HG02973 (cell line): Measurements from ENCODE around the gene MYO1D.
"Not testable (repeated sequence)": the region's sequence is repeated elsewhere in the genome, so short reads cannot be mapped to it uniquely, and the experiment has no call there.

Experiments used
- ATAC-seq: cut with Tn5 transposase; IDR thresholded peaks from one replicate; pipeline ENCODE4 v1.9.1; 2021; ENCODE audit warnings: moderate library complexity; ENCODE audit not compliant: unreplicated experiment

Gene MYO1D

DNA sequence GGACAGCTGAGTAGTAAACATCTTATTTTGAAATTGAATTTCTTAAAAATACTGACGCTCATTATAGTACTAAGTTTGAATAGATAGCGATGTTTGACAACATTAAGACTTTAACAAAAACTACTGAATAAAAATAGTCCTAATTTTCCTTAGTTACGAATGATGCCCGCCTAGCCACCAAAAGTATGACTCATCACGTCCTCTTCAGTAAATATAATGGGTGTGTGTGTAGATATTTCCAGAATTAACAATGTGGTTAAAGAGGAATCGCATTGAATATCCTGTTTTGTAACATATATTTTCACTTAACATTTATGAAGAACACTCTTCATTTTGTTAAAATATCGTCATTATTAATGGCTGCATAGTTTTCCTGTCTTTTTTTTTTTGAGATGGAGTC is 187.6 kb downstream of the MYO1D start:
- no peak for ATAC-seq

DNA sequence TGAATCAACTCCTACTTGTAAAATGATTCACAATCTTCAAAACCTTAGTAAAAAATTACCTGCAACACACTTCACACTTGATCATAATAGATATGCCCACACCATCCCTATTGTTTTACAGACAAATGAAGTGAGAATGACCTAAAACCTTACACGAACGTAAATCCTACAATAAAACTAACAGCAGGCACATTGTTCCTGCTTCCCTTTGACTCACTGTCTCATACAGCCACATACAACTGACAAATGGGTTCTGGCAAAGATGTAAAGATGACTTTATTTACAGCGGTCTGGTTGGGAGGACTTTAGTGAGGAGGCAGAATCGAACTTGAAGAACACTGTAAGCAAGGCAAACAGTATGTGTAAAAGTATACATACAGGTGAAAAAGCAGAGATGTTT is 188.7 kb downstream of the MYO1D start:
- ATAC-seq, result no peak

DNA sequence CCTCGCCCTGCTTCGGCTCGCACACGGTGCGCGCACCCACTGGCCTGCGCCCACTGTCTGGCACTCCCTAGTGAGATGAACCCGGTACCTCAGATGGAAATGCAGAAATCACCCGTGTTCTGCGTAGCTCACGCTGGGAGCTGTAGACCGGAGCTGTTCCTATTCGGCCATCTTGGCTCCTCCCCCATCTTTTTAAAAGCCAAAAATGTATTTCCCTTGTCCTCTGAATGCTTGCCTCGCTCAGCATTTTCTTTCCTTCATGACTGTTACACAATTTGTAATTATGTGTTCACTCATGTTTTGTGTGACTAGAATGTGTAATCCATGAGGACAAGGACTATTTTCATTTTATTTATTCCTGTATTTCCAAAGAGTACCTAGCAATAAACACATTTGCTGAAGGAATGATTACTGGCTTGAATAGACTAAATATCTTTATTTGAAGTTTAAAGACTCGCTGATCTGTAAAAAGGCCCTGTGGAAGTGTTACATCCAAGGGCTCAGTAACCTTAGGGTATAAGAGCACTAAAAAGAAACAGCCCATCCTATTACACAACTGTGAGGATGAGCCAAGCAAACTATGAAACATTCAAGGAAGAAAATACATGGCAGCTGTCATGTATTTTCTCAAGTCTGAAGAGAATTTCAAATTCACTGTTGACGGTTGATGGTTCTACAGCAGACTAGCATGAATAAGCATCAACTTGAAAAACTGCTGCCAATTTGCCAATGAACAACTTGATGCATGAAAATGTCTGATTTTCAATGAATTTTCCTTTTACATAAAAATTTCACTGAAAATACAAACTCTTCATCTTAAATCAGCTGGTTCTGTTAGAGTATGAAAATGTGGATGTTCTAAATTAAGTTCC is 192.6 kb downstream of the MYO1D start:
- ATAC-seq, result no peak

DNA sequence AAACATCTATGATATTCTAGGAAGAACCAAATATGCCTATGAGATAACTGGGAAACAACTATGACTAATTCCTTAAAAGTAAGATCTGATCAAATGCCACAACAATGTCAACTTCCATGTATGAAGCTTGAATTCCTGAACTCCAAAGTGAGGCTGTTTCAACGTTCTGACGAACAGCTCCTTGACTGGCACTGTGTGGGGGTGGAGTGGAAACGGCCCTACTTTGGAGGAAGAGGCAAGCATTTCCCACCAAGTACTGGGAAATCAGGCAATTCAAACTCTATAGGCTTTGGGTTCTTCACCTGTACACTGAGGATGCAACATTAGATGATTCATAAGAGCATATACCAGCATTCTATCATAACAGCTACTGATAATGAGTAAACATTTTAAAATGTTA is 203.0 kb downstream of the MYO1D start:
- no peak for ATAC-seq

DNA sequence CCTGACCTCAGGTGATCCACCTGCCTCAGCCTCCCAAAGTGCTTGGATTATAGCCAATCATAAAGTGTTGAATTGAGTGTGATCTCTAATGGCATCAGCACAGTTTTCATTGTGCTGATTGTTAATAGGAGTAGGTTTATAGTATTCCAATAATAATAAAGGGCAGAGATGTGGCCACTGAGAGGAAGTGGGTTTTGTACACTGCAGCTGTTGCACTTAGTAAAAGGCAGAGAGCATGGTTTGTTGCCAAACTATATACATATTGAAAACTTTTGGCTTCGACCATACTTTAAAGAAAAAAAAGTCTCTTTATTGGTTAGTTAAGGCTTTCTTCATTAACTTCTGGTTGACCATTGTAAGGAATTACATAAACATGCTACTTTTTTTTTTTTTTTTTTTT is 204.2 kb downstream of the MYO1D start:
- ATAC-seq, result no peak

DNA sequence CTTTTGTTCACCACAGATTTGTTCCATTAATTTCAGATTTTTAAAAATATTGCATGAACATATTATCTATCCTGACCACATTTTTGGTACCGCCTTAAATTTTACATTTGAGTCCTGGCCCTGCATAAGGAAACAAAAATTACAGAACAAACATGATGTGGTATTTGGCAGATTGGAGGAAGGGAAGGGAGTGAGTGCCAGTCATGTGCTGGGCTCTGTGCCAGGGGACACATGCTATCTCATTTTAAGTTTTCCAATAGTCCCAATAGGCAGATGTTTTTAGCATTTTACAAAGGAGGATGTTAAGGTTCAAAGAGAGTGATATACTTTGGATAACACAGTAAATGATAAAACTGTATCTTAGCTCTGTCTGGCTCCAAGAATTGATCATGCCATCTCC is 205.0 kb downstream of the MYO1D start:
- no peak for ATAC-seq

DNA sequence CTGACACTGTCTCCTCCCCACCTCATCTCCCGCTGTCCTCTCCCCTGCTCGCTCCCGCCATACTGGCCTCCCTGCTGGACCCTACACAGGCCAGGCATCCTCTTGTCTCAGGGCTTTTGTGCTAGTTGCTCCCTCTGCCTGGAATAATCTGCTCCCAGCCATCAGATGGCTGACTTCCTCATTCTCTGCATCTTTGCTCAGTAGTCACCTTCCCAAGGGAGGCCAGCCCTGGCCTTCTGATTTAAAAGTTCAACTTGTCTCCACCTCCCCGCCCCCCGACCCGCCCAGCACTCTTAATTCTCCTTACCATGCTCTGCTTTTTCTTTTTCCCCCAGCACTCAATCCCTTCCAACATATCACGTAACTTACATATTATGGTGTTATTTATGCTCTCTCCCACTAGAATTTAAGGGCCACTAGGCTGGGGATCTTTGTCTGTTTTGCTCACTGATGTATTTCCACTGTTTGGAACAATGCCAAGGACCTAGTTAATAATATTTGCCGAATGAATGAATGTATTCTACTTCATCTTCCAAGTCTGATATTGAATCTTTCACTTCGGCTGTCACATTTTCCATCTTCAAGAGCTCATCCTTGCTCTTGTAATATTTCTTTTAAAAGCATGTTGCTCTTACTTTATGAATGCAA is 211.9 kb downstream of the MYO1D start:
- ATAC-seq, result no peak

DNA sequence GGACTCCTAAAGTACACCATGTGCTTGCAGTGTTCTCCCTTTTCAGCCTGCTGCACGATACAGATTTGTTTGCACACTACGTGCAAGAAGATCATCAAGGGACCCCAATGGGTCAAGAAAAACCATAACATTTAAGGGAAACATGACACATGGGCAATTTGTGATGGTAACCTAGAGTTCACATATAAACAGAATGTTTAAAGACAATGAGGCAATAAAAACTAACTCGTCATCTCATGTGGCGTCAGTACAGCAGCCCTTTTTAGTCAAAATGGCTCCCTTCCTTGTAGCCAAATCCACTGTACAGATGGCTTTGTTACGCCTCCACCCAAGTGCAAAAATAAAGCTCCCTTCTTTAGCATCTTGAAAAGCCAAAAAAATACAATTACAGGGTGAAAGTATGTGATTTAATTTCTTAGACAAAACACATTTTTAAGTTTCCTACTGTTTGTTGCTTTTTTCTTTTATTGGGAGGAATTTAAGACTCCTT is 216.4 kb downstream of the MYO1D start:
- no peak for ATAC-seq

DNA sequence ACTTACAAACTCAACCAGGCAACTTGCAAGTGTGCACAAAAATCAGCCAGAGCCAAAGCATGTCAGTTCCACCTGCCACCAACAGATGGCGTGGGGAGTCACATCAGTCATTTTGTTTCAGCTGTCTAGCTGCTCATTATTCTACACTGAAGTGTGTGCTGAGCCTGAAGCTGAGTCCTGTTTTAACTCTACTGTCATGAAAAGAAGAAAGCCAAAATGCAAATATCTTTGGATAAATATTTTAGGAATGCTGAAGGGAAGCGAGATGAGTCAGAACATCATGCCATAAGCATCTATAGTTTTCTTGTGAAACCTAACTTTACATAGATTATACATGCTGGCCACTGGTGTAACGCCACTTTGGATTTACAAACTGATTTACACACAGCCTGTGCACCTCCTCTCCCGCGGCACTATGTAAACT is 217.5 kb downstream of the MYO1D start:
- no peak for ATAC-seq

DNA sequence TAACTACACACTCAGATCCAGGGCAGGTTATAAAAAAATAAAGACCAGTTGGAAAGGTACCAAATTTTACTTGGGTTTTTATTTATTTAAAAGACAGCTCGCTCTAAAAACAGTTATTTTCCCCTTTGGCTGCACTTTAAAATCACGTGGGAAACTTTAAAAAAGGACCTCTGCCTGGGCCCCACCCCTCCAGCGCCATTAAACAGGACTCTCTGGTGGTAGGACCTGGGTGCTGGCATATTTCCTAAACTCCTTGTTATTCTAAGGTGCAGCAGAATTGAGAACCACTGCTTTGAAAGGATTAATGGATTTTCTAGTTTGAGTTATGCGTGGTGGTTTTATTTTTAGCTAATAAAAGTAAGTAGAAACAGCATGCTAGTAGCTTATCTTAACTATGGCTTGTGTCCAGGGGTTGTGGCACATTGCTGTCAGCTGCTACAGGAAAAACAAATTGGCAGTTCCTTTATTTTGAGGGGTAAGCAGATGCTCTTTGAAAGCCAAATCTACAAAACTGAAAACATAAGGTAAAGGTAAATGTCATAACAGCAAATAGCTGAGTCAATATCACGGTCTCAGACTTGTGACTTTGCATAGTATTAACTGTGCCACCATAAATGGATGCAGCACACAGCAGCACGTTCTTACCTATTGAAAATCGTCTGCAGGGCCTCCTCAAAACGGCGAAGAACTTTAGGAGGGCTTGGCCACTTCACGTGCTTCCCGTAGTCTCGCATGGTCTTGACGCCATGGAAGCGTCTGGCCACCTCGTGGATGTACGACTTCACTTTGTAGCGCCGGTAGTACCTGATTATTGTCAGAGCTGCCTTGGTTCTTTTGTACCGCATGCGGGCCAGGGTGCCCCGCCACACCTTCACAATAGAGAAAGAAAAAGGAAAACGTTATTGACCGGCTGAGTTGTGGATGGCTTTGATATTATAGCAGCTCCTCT is 218.2 kb downstream of the MYO1D start:
- no peak for ATAC-seq

DNA sequence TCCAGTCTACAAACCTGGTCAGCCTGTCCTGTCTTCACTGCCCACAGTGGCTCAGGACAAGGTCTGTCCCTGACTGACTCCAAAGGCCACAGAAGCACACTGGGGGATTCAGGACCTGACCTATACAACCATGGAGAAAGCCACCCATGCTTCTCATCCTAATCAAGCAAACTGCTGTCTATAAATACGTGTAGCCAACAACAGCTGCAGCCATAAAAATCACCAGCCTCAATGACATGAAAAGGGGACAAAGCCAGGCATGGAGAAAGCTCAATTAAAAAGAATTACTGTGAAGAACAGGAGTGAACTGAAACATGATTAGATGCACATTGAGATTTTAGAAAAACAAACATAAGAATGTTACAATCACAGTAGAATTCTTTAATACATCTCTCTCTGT is 220.0 kb downstream of the MYO1D start:
- no peak for ATAC-seq

DNA sequence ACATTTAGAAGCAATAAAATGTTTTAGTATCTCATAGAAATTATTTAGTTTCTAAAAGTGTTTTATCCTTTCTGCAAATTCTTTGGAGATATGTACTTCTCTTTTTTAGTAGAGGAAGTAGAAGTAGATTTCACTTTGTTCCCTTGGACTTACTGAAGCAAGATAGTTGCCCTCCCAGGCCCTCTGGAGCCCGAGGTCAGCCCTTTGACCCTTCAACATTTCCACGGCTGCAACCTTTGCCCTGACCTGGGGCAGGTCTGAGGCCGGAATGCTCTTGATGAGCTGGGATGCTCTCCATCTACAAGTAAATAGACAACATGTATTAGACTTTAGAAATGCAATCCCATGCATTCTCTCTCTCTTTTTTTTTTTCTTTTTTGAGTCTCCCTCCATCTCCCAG is 222.6 kb downstream of the MYO1D start:
- ATAC-seq, result no peak

DNA sequence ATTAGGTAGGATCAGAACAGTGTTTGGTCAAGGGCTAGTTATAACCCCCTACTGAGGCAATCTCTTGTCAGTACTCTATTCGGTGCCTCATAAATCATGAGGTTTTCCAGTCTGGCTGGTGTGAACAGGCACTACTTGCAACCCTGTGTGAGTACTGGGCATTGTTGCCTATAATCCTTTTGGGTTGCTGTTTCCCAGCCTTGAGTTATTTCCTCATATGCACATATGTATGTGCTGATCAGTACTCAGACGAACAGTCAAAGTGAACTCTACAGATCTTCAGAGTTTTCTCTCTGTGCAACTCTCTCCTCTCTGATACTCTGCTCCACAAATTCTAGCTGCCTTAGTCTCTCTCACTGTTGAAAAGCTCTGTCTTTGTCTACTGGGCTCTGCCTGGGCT is 225.8 kb downstream of the MYO1D start:
- ATAC-seq, result no peak

DNA sequence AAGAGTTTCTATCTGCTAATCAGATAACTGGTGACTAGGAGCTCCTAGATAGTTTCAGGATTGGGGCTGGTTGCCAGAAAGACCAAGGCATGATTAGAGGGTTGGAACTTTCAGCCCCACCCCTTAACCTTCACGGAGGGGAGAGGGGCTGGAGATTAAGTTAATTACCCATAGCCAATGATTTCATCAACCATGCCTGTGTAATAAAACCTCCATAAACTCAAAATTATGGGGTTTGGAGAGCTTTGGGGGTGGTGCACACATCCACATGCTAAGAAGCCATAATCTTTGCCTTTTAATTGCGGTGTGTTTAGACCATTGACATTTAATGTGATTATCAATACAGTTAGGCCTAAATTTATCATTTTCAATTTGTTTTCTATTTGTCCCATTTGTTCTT is 228.5 kb downstream of the MYO1D start:
- ATAC-seq, result no peak

DNA sequence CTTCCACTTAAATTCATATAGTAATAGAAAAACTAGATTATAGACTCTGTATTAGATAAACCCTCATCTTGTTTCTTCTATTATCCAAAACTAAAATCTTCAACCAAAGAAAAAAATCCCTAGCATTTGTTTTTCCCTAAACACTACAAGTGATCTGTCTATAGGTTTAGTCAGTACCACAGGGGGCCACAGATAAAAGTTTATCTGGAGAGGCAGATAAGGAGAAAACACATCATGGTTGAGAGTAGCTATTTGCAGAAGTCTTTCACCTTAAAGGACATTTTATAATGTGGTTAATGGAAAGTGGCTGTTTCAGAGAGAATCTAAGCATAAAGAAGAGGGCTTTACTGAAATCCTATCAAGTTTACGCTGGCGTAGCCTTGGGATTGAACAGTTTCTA is 230.0 kb downstream of the MYO1D start:
- no peak for ATAC-seq

DNA sequence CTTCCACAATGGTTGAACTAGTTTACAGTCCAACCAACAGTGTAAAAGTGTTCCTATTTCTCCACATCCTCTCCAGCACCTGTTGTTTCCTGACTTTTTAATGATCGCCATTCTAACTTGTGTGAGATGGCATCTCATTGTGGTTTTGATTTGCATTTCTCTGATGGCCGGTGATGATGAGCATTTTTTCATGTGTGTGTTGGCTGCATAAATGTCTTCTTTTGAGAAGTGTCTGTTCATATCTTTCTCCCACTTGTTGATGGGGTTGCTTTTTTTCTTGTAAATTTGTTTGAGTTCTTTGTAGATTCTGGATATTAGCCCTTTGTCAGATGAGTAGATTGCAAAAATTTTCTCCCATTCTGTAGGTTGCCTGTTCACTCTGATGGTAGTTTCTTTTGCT is 235.4 kb downstream of the MYO1D start:
- not testable (repeated sequence) for ATAC-seq

DNA sequence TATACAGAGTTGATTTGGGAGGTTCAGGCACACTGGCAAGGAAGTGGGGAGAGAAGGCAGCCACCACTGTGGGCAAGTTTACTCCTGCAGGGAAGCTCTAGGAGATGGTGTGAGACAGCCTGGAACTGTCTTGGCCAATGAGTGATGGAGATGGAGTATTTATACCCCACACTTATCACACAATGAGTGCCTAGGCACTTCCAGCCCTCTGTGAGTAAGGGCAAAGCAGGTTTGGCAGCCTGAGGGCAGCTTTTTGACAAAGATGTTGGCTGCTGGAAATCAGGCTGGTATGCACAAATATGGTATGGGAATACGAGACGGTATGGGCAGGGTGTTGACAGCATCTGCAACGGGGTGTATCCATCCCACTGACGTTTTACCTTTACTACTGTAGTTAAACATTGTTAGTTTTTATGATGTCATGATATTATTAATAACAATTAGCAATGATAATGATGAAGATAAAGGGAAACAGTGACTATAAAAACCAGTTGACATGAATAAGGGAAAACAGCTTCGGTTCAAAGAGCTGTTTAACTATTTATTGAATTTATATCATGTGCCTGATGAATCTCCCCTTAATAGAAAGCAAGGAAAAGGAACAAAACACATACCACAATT is 240.2 kb downstream of the MYO1D start:
- no peak for ATAC-seq

DNA sequence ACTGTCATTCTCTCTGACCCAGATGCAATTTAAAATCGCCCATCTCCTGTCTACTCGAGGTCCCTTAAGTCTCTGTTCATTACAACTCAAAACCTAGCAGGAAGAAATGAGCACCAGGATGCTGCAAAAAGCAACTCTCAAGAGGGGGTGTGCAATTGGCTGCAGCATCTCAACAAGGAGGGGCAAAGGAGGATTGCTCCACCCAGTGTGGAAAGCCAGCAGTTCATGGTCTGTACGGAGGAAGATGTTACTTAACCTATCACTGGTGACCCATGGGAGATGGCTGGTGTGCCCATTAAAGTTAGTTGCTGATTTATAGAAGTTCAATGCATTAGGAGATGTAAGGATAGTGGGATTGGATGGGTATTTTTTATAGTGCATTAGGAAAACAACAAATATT is 242.8 kb downstream of the MYO1D start:
- ATAC-seq, result no peak

DNA sequence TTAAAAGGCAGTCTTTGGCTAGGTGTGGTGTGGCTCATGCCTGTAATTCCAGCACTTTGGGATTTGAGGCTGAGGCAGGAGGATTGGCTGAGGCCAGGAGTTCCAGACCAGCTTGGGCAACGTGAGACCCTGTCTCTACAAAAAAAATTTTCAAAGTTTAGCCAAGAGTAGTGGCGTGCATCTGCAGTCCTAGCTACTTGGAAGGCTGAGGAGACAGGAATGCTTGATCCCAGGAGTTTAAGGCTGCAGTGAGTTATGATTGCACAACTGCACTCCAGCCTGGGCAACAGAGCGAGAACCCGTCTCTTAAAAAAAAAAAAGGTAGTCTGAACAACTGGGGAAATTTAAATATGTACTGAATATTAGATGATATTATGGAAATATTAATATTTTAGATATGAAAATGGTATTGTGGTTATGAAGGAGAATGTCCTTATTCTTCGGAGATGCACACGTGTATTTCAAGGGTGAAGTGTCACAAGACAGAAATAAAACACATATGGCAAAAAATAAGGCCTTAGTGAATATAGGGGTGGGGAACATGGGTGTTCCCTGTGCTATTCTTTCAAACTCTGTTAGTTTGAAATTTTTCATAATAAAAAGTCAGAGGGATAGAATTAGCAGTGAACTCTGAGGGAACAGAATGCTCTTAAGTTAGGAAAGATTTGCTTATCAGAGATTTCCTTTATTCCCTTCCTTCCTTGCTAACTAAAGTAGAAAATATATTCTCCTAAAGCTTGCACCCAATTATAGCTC is 245.4 kb downstream of the MYO1D start:
- ATAC-seq, result no peak

DNA sequence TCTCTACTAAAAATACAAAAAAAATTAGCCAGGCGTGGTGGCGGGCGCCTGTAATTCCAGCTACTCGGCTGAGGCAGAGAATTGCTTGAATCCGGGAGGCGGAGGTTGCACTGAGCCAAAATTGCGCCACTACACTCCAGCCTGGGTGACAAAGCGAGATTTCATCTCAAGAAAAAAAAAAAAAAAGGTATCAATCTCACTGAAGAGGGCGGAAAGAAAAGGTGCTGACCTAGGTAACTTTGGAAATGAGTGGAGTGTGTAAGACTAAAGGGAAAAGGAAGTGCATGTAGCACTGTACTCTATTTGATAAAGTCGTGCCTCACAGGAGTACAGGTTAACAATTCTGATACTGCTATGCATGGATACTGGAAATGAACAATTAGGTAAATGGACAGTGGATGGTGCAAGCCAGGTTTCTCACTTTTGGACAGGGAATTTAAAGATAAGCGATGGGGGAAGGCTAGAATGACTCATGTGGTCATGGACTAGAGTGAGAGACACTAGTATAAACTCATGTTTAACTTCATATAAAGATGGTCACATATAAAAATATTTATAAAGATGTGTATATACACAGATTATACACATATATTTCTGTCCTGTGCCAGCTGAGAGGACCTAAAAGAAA is 247.2 kb downstream of the MYO1D start:
- no peak for ATAC-seq
